ENCODE measurements around the gene BCL2L15. TPM values are rescaled to one million over a fixed set of nuclear protein-coding genes. Genes with fewer than 3 reads are reported as not detected.
"Not testable (repeated sequence)": the region's sequence is repeated elsewhere in the genome, so short reads cannot be mapped to it uniquely, and the experiment has no call there.

The BCL2L15 gene
- total RNA-seq, 2 experiments from 2014 or later = 1.2 to 1.5 TPM

- POLR2A ChIA-PET = interaction anchor here (1.3 kb wide), 1 partner anchor 74 kb away, joined by 3 read pairs; no protein-coding TSS in a partner anchor
- H3K4me3 ChIP-seq (ENCODE audit: low read length) = no peak overlapping the region
- H3K9me3 ChIP-seq (ENCODE audit: control insufficient read depth in 1 of 2, insufficient read depth in 1 of 2, low read length in 2 of 2) = no peaks in the 10 kb centered on the region
- Mint-ChIP-seq H3K4me1 (ENCODE audit: low read depth) (peaks cover 29% of the 10 kb centered on the region), H3K4me3 (no peak overlapping the region), H3K27me3 (no peaks in the 10 kb centered on the region), H3K36me3 (ENCODE audit: low read depth) (peaks cover 69% of the 10 kb centered on the region), H3K9me3 (no peaks in the 10 kb centered on the region), H3K27ac (peak overlapping the region; percentile 17)
- no peak for TF ChIP-seq CTCF (IDR thresholded peaks at IDR 0.05)
- ATAC-seq (ENCODE audit: poor library complexity) = no peak
- H3K27me3 ChIP-seq (ENCODE audit: control insufficient read depth in 1 of 2, insufficient read depth in 2 of 2, low read length in 2 of 2) = no peaks in the 10 kb centered on the region
- H3K27ac ChIP-seq (ENCODE audit: low read depth in 1 of 2, low read length in 2 of 2) = no peak overlapping the region
- H3K36me3 ChIP-seq (ENCODE audit: insufficient read depth, low read length) = peaks cover 49% of the 10 kb centered on the region
- CTCF ChIA-PET = interaction anchor here (0.6 to 1.3 kb wide), 4 partner anchors 14 to 1171 kb away, joined by 3 to 5 read pairs (median 4); no protein-coding TSS in a partner anchor
- DNase-seq = no peak
- peaks cover 8% of the 10 kb centered on the region for H3K4me1 ChIP-seq (ENCODE audit: insufficient read depth, low read length)
- intact Hi-C loops (cut with DNase I, micrococcal nuclease) = no loop called here
These were observed 31.6 kb downstream of the BCL2L15 start for GRCh38 chr1:113855630-113856400.

GRCh38 chr1:113854234-113854633, 33.1 kb downstream of the BCL2L15 start:
- no peak overlapping the region for H3K4me3 Mint-ChIP-seq
- H3K4me1 ChIP-seq (ENCODE audit: insufficient read depth, low read length) = peaks cover 8% of the 10 kb centered on the region
- peaks cover 75% of the 10 kb centered on the region for H3K36me3 Mint-ChIP-seq (ENCODE audit: low read depth)

GRCh38 chr1:113852694-113853093, 34.7 kb downstream of the BCL2L15 start:
- H3K27me3 ChIP-seq (ENCODE audit: control insufficient read depth in 1 of 2, insufficient read depth in 2 of 2, low read length in 2 of 2); ATAC-seq (ENCODE audit: poor library complexity); POLR2A ChIA-PET; H3K27me3 Mint-ChIP-seq; H3K4me3 ChIP-seq (ENCODE audit: low read length); H3K4me3 Mint-ChIP-seq; H3K27ac Mint-ChIP-seq; H3K9me3 ChIP-seq (ENCODE audit: control insufficient read depth in 1 of 2, insufficient read depth in 1 of 2, low read length in 2 of 2); CTCF ChIA-PET; DNase-seq; H3K4me1 ChIP-seq (ENCODE audit: insufficient read depth, low read length); H3K9me3 Mint-ChIP-seq; H3K27ac ChIP-seq (ENCODE audit: low read depth in 1 of 2, low read length in 2 of 2): not testable (repeated sequence)
- peaks cover 18% of the 10 kb centered on the region for H3K4me1 Mint-ChIP-seq (ENCODE audit: low read depth)
- H3K36me3 Mint-ChIP-seq (ENCODE audit: low read depth) = peaks cover 73% of the 10 kb centered on the region
- peaks cover 44% of the 10 kb centered on the region for H3K36me3 ChIP-seq (ENCODE audit: insufficient read depth, low read length)
- intact Hi-C loops (cut with DNase I, micrococcal nuclease) = loop anchor here in 1 of 2 experiments (5.0 kb wide), 1 partner anchor 710 kb away; no protein-coding TSS in a partner anchor

More at GRCh38 chr1:113854234-113854633, 33.1 kb downstream of the BCL2L15 start:
- intact Hi-C loops (cut with DNase I, micrococcal nuclease) = loop anchor here in 1 of 2 experiments (5.0 kb wide), 1 partner anchor 712 kb away; no protein-coding TSS in a partner anchor
- TF ChIP-seq CTCF (IDR thresholded peaks at IDR 0.05) = no peak
- Mint-ChIP-seq H3K9me3 (no peaks in the 10 kb centered on the region), H3K27me3 (no peaks in the 10 kb centered on the region), H3K4me1 (ENCODE audit: low read depth) (peaks cover 24% of the 10 kb centered on the region), H3K27ac (no peak overlapping the region)
- POLR2A ChIA-PET = no interaction called here
- no peak overlapping the region for H3K27ac ChIP-seq (ENCODE audit: low read depth in 1 of 2, low read length in 2 of 2)
- no peaks in the 10 kb centered on the region for H3K9me3 ChIP-seq (ENCODE audit: control insufficient read depth in 1 of 2, insufficient read depth in 1 of 2, low read length in 2 of 2)
- DNase-seq (no peak), ATAC-seq (ENCODE audit: poor library complexity) (no peak)
- peaks cover 50% of the 10 kb centered on the region for H3K36me3 ChIP-seq (ENCODE audit: insufficient read depth, low read length)
- no peaks in the 10 kb centered on the region for H3K27me3 ChIP-seq (ENCODE audit: control insufficient read depth in 1 of 2, insufficient read depth in 2 of 2, low read length in 2 of 2)
- CTCF ChIA-PET = no interaction called here
- H3K4me3 ChIP-seq (ENCODE audit: low read length) = no peak overlapping the region
